SH-SY5Y (cell line): Measurements from ENCODE around the gene GALNT15.

Source experiments
- GATA2 ChIP-seq: IDR thresholded peaks from 2 replicates; pipeline ENCODE4 v1.6.1; 2011; ENCODE audit warnings: mild to moderate bottlenecking, low read depth, low read length
- GATA3 ChIP-seq: IDR thresholded peaks from 2 replicates; pipeline ENCODE4 v1.6.1; 2011; ENCODE audit warnings: low read depth, mild to moderate bottlenecking, low read length, moderate library complexity

Gene GALNT15

DNA sequence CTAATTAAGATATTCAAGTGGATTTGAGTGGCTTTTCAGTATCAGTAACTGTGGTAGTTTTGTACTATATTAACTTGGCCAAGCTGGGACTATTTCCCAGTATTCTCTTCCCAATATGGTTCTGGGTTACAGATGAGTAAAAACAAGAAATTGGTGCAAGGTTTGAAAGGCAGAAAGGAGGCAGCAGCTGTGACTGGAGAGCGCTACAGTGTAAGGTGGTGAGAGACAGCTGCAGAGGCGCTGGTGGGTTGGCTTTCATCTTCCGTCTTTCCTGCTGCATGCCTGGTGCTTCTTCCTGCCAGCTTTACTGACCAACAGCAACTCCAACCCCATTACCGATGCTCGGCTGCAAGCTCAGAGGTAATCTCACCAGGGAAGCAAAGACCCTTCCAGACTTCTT, 80.4 kb downstream of the GALNT15 start:
- TF ChIP-seq GATA2 (no peak), GATA3 (no peak)

DNA sequence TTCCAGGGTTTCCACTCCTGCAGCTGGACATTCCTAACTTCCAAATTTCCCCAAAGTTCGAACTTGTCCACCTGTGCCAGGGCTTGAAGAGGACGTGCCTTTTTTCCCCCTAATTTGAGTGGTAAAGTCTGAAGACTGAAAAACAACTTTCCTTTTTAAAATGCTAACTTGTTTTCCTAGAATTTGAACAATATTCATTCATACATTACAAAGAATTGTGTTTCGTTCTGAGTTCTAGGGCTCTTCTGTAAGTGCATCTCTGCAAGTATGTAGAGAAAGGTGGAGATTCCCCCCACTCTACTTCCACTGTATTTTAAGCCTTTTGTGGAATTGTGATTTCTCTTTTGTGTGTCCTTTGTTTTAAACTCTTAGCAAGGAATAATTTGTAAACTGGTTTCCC, 80.8 kb downstream of the GALNT15 start:
- no peak for TF ChIP-seq GATA3
- no peak for TF ChIP-seq GATA2

DNA sequence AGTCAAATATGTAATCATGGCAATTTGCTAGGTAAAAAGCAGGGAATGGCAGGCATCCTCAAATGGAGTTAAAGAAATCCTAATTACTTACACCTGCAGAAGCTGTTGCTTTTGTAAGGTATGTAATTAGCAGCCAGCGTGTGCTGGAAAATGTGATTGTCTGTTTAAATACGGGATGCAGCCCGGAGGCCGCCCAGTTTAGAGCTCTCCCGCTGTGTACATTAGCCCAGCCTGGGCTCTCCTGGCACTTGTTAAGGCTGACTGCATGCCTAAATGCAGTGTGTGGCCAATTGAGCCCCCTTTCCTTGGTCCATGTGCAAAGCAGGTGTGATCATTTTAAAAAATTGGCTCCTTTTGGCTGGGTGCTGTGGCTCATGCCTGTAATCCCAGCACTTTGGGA, 81.2 kb downstream of the GALNT15 start:
- TF ChIP-seq GATA3 (no peak), GATA2 (no peak)

DNA sequence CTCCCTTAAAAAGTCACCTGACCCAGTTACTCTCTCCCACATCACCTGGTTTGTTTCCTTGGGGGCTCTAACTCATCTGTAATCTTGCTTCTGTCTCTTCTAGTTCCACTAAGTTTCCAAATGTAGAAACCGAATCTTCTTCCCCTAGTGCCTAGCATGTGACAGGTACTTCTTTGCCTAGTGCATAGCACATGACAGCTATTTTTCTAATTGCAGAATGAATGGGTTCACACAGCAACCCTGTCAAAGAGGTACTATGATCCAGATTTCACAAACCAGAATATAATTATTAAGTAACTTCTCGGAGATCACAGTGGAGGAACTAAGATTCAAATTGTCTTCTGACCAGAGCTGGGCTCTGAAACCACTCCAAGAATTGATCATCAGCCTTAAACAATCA, 82.8 kb downstream of the GALNT15 start:
- TF ChIP-seq GATA2 (no peak), GATA3 (no peak)

DNA sequence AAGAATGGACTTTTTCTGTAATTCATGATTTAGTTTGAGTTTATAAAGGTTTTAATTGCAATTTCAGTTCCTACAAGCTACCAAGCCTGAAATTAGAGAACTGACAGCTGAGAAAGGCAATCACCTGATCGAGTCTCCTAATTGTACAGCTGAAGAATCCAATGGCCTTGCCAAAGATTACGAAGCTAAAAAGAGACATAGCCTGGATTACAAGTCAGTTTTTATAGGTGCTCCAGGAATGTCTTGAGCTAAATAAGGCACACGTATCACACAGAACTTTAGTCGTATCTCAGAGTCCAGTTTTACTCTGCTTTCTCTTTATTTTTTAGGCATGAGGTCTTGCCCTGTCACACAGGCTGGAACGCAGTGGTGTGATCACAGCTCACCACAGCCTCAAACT, 83.7 kb downstream of the GALNT15 start:
- TF ChIP-seq GATA2: no peak

DNA sequence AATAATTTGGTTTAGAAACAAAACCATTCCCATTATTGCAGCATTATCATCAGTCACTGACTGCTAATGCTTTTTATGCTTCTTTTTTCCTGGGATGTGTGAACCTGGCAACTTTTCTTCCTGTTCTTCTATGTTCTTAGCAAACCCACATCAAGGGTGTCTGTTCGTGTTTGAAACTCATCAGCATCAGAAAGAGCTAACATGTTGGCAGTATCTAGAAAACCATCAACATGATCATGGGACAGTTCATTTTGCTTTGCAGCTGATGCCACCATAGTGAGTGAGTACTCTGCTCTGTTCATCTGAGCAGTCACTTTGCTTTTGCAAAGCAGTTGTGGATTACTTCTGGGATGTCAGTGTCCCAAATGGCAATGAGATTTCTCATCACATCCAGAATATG, 84.4 kb downstream of the GALNT15 start:
- TF ChIP-seq GATA2 (no peak), GATA3 (no peak)

DNA sequence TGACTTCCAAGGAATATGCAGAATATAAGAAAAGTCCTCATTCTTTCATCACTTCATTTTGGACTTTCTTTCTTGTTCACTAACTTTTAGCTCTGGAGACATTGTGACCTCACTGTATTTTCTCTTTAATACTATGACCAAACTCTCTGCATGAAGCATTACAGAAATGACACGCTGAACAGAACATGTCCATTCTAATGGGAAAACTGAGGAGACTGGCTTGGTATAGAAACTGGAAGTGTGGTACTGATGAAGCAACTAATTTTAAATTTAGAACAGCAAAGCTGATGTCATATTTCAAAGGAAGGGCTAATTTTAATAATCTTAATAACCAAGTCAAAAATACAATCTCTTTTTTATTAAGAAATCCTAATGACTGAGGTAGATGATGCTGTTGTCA, 85.6 kb downstream of the GALNT15 start:
- TF ChIP-seq GATA3 (no peak), GATA2 (no peak)

DNA sequence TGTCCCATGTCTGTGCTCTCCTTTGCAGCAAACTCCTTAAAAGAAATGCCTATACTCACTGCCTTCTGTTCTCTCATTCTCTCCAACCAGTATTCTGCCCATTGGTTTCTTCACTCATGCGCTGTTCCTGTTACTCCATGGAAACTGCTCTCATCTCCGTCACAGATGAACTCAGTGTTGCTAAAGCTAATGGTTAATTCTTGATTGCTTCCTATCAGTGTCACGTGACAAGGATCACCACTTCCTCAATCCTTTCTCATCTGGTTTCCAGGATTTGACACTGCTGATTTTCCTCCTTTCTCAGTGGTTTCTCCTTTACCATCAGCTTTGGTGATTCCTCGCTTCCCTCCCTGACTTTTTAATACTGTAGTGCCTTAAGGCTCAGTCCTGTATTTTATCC, 87.7 kb downstream of the GALNT15 start:
- TF ChIP-seq GATA3: no peak
- no peak for TF ChIP-seq GATA2

DNA sequence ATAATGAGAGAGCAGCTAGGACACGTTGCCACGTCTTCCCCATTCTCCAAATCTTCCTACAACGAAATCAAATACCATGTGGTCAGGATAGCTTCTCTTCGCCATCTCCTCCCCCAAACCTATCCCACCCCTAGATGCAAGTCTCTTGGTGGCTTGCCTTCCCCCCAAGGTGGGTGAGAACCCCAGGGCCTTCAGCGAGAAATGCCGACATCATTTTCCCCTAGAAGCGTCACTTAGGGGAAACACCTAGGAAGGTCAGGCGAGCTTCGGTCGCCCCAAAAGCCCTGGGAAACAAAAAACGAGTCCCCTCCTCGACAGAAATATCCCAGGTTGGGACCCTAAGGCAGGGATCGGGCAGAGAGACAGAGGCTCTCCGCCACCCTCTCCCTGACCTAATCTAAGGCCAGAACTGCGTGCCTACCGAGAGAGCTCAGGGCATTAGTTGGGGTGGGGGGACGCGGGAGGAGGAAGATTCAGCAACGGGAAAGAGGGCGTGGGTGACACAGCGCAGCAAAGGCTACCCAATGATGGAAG, 89.8 kb downstream of the GALNT15 start:
- TF ChIP-seq GATA3 (no peak), GATA2 (no peak)

DNA sequence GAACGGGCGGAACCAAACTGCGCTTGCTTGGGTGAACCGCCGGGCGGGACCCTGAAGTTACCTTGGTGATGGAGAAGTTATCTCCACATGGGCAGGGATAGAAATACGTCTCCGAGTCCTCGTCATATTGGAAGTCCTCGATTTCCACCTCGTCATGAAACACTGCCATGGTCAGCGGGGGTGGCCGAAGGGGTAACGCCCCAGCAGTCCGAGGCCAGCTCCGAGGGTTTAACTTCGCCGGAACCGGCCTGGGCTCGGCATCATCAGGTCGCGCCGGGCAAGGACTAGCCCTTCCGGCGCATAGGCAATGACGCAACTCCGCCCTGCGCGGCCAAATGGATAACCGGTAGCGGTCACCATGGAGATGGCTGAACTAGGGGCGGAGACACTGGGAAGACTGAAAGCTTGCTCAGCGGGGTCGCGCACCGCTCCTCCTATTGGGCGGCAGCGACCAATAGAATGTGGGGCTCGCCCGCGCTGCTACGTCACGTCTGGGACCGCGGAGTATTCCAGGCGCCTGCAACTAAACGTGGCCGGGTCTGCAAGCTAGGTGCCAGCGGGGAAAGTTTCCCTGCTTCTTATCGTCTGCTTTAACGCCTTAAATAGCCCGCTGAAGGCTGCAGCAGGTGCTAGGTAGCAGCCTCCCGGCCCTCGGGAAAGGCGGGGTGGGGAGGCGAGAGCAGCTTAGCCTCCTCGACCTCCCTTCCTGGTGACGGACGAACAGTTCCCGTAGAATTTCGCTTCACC, 90.4 kb downstream of the GALNT15 start, which contains the start of the genes DPH3 and OXNAD1:
DPH3 (minus strand) TSS at position 236 of the 747 bp plus-strand sequence; CDS start at position 169, 67 bp downstream.
OXNAD1 (plus strand) TSS at position 505 of the 747 bp plus-strand sequence. CDS start 5,741 bp downstream, outside the sequence.
- TF ChIP-seq GATA2 (no peak), GATA3 (no peak)

DNA sequence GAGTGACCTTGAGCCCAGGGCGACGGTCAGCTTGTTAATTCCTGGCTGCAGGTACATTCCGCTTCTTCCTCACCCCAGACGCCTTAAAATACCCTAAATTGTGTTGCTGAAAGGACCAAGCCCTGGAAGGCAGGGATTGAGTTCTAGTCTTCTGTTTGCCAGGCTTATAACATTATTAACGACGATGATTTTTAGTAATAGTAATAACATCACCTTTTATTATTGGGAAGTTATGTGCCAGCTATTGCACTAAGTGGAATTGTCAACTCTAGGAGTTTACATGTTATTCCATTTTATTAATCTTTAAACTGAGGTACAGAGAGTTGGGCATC, 90.9 kb downstream of the GALNT15 start:
- TF ChIP-seq GATA3: no peak
- no peak for TF ChIP-seq GATA2

DNA sequence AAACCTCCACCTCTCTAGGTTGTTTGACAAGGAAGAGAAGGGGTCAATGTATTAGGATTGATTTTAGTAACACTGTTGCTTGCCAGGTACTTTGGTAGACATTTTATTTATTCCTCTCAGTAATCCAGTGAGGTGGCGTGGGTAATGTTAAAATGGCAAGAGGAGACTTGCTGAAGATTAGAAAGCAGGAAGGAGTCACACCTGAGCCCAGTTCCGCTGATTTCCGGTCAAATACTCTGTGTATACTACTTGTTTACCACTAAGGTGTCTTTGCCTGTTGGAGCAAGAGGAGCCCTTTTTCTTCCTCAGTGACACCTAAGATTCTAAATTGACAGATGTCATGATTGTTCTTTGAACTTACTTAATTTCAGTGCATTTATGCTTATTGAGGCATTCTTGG, 92.2 kb downstream of the GALNT15 start:
- TF ChIP-seq GATA2: no peak
- TF ChIP-seq GATA3: no peak

DNA sequence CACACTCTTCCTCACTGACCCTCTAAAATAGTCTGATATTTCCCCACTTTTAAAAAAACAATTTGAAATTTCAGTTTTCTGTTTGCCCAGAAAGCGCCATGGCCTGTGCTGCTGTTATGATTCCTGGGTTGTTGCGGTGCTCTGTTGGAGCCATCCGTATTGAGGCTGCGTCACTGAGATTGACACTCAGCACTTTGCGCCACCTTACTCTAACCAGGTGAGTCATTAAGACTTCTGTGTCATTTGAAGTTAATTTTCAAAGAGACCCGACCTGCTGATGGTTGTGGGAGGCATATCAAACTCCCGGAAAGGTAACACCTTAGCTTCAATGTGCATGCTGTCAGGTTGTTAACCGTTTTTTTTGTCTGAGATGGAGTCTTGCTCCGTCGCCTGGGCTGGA, 96.4 kb downstream of the GALNT15 start:
- TF ChIP-seq GATA2: no peak
- no peak for TF ChIP-seq GATA3

DNA sequence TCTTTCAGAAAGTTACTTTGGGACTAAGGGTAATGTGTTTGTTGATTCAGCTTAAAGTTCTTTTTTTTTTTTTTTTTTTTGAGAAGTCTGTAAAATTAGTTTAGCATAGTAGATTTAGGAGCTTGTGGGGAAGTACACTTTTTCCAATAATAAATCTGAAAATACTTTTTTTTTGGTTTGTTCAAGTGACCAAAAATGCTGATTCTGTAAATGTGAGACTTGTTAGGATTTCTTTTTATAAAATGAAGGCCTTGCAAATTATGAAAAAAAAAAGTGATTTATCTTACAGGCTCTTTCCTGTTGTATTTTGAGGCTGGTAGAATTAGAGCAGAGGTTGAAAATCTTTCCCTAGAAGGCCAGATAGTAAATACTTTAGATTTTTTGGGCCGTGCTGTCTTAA, 98.1 kb downstream of the GALNT15 start:
- TF ChIP-seq GATA3 (no peak), GATA2 (no peak)

DNA sequence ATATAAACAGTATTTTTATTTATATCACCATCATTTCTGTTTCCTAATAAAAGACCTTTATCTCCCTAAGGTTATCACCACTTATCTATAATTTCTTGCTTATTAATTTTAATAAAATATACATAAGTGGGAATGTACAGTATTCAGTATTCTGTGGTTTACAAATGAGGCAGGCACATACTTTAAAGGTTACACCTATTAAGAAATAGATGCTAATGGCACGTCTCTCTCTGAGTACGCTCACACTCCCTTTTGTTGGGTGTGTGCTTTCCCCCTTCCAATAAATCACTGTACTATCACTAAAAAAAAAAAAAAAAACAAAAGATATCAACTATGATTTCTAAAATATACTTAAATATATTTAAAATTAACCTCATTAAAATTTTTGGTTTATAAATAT, 99.4 kb downstream of the GALNT15 start:
- TF ChIP-seq GATA2: no peak
- no peak for TF ChIP-seq GATA3

DNA sequence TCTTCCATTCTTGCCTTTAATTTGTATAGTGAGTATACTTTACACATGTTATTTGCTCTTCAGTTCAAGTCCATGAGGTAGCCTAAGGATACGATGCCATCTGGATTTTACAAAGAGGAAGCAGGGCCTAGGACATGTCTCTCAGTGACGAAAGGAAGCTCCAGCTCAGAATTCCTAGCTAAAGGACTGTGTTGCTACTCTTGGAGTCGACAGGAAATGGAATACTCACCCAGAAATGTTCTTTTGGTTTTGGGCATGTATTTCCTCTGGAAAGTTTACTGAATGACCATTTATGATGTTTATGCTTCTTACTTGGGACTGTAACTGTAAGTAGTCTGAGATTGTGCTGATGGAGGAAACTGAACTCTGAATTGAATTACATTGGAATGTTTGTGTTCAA, 103.0 kb downstream of the GALNT15 start:
- TF ChIP-seq GATA3: no peak
- no peak for TF ChIP-seq GATA2
